Fibroblast of peridontal ligament (primary cell): ENCODE results near the gene MPRIP.
"Not testable (repeated sequence)": the region's sequence is repeated elsewhere in the genome, so short reads cannot be mapped to it uniquely, and the experiment has no call there.

Experiments
- DNase-seq: peaks from one replicate; pipeline ENCODE4 v3.0.0-alpha.2; 2010; ENCODE audit errors: extremely low read depth

MPRIP gene

DNA sequence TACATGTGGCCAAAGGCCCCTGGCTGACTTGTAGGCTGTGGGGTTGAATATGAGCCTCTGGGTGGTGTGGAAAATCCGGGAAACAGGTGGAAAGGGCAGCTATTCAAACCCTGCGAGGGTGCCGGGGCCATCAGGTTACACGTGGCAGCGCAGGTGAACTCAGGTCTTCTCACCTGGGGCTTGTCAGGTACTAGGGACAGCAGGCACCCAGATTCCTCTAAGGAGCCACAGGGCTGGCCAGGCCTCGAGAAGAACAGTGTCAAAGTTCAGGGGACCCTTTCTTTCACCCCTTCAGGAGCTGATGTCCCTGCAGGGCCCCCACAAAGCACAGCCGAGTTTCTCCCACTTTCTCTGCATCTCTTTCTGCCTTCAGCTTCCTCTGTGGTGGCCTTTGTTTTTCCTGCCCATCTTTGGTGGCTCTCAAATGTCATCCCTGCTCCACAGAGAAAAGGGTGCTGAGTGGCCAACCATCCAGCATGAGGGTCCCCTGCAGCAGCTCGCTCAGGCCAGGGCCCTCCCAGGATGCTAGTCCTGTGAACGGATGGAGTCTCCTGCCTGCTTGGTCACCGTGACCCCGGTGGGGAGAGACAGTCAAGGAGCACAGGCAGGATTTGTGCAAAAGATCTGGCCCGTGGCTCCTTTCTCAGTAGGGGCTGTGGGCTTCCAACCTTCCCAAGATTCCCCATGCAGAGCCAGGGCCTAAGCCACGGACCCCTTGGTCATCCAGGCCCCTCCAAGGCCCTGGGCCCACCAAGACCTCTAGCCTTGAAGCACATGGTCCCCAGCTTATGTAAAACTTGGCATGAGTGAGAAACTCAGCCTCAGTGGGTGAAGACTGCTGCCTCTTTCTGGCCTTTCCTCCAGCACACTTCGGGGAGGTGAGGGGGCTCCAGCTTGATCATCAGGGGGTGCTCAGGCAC, 28.2 kb upstream of the MPRIP start:
- DNase-seq = not testable (repeated sequence)

DNA sequence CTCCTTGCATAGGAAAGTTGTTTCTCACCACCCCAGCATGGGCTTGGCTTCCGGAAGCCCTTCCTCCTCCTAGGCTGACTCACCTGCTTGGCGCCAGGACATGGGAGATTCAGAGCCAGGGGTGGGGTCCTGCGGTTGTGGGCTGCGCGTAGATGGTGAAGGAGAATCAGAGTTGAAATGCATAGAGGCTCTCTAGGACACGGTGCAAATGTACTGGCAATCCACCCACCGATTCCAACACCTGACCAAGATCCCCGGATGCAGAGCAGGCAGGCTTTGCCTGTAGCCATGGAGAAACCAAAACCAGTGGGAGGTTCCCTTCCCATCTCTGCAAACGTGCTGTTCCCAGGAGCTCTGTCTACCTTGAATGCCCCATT, 27.5 kb upstream of the MPRIP start:
- DNase-seq = not testable (repeated sequence)

DNA sequence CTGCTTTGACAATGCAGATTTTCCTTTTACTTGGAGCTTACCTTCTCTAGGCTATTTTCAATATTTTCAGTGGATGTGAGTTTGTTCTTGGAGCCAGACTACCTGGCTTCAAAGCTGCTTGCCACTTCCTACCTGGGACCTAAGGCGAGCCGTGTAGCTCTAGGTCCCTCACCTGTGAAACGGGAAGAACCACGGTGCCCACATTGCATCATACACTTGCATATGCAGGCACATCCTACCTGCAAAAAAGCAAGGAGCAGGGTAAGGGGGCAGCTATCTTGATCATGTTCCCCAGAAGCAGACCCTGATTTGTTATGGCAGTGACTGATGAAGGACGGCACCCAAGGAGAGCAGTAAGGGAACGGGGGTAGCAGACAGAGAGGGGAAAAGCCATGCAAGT, 27.0 kb upstream of the MPRIP start:
- no peak for DNase-seq

DNA sequence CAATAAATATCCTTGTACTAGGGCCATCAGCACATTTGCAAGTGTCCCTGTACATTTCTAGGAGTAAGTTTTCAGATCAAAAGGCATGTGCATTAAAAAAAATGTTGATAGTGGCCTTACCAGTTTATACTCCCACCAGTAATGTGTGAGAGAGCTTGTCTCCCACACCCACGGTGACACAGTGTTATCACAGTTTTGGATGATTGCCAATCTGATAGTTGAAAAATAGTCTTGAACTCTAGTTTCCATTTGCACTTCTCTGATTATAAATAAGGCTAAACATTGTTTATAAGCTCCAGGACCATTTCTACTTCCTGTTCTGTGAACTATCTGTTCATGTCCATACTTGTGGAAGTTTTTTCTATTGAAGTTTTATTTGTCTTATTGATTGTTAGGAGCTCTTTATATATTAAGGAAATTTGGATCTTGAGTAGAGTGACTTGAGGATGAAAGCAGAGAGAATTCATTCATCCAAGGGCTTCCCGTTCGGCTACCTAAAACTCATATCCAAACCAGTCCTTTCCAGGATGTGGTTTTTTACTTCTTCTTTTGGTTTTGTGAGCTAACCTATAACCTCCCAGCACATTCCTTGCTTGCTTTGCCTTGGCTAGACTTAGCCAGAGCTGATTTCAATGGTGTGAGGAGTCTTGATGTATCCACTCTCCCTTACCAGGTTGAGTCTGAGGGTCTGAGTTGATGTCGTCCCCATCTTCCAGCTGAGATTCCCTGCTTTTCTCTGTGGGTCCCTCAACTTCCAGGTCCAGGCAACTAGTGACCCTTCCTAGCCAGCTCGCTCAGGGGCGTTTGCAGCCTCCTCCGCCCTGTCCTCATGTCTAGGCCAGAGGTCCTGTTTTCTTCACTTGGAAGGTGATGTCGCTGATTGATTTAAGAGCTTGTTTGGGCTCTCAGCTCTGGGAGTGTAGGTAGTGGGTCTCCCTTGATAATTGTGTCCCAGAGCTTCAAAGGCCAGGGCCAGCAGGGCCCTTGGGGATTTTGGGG, 25.8 kb upstream of the MPRIP start:
- not testable (repeated sequence) for DNase-seq

DNA sequence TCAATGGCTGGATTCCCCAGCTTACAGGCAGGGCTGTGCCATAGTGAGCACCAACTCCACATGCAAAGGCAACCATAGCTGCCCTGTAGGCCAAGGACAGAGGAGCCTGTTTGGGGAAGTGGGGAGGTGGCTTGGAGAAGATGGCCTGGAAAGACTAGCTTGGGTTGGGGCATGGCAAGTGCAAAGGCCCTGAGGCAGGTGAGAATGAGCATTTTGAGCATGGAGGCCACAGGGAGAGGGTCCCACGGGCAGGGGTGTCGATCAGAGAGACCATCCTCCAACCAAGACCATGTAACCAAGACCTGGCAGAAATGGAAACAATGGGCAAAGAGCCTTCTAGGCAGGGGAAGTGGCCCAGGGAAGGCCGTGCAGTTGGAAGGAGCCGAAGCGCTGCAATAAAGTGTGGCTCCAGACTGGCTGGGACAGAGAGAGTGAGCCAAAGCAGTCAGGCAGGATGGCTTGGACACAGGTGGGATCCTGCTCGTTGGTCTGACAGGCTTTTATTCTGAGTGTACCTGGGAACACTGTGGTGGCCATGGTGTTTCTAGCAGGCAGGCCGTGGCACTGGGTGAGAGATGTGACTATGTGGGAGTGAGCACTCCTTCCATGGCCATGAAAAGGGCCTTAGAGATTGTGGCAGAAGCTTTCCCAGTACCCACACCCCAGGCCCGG, 24.8 kb upstream of the MPRIP start:
- DNase-seq = no peak

DNA sequence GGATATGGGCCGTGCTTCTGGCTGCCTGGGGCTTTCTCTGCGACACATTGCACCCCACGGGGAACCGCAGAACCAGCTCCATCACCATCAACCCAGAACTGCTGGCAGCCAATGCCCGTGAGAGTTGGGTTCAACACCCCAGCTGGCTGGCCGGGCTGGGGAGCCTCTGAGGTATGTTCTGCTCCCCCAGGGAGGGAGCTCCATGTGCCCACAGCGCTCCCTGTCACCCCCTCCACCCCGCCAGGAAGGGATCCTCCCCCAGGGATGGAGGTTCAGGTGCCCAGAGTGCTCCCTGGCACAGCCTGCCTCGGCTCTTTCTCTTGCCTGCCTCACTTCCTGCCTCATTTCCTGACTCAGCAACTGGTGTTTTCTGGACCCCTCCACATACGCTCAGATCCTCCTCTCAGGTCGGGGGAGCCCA, 24.2 kb upstream of the MPRIP start:
- no peak for DNase-seq

DNA sequence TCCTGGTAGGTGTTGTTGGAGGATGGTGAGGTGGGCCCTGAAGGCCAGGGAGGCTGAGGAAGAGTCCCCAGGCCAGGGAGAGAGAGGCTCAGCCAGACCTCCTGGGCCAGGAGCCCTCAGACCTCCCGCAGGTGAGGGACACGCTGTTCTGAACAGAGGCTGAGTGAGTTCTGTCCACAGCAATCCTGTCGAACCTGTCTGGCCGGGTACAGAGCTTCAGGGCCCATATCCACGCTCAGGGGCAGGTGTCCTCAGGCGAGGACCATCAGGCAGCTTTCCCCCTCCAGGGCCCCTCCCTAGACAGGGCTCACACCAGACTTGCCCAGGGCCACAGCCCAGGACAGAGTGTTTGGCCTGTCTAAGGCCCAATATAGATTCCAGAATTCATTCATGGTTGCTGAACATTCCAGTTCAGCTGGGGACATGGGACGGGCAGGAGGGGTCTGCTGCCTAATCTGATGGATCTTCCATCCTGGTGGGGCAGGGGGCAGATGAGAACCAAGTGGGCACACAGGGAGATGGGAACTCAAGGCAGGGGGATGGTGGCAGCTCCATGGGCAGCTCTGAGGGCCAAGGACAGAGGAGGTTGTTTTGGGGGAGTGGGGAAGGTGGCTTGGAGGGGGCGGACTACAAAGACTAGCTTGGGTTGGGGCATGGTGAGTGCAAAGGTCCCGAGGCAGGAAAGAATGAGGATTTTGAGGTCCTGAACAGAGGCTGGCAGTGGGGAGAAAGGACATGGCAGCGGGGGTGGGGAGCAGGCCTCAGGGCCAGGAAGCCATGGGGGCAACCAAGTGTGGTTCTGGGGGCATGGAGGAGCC, 23.4 kb upstream of the MPRIP start:
- no peak for DNase-seq

DNA sequence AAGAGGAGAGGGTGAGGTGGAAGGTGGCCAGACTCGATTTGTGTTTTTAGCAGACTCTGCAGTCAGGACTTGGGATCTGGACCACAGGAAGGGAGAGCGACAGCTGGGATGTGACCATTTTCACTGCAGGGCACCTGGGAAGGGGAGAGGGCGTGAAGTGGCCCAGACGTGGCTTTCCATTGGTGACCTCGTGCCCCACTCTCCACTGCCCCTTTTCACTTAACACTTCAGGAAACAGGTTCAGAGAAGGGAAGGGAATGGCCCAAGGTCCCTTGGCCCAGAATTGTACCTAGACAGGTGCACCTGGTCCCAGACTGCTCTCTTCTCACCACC, 22.9 kb upstream of the MPRIP start:
- DNase-seq = no peak

DNA sequence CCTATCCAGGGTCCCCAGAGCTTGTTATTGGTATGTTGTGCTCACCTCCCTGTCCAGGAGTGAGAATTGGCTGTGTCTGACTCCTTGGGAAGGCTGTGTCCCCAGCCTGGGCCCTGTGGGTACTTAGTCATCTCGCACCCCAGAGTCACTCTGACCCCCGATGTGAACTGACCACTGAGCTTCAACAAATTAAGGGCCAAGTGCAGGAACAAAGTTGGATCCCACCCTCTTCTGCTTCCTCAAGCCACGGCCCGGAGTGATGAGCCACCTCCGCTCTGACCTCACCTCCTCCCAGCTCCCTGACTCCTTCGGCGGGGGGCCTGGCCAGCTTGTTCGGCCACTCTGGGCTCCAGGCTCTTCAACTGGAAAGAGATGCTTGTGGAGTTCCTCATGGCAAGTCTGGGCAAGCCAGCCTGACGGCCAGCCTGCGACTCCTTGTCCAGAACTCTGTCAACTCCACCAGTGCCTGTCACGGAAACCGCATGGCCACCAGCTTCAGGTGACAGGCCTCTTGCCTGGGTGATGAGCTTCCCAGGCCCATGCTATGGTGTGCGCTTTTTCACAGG, 22.3 kb upstream of the MPRIP start:
- DNase-seq = no peak

DNA sequence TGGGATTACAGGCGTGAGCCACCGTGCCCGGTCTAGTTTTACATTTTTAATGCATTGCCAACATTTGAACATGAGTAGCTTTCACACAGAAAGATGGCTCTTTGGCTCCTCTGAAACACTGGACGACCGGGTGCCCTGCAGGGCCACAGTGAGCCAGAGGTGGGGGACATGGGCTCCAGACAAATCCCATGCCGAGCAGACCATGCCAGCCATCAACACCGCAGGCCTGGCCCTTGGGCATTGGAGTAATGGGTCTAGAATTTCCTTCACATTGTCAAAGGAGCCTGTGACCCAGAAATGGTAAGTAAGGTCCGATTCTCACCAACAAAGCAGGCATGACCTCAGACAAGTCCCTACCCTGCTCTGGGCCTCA, 21.4 kb upstream of the MPRIP start:
- DNase-seq = no peak

DNA sequence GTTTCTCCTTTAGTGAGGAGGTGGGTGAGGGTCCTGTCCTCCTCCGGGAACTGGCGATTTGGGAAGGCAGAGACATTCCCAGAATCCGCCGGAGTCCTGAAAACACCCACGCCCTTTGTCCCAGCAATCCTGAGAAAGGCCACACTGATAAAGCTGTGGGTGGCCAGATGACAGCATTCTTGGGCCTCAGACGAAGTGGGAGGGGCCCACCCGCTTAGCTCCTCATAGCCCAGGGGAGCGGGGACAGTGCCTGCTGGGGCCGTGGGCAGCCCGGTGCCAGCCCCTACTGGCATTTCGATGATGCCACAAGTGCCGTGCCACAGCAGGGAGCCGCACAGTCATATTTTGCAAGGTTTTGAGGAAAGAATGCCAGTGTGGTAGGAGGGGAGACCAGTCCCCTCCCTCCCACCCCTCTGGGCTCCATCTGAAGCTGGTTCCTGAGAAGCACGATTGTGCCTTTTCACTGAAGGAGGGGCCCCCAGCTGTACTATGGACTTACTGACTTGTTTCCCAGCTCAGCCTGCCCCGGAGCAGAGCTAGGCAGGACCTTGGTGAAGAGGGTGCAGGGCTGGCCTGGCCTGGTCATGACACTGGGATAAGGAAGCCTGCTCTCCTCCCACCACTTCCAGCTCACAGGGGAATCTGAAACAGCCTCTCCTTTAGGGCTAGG, 20.9 kb upstream of the MPRIP start:
- peak; percentile 8 for DNase-seq

DNA sequence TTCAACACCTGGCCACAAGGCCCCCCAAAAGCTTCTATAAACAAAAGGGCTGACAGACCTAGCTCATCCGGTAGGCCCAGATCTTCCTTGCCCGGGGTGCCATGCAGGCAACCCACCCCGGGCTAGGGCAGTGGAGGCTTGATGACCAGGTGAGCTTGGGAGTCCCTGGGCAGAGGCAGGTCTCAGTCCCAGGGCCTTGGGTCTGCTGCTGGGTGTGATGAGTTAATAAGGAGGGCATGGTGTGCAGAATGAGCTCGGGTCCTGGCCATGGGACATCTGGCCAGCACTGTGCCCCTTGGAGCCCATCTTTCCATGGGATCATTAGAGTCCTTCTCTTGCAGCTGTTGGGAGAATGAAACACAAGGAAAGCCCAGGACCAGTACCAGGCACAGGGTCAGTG, 20.2 kb upstream of the MPRIP start:
- DNase-seq = no peak

DNA sequence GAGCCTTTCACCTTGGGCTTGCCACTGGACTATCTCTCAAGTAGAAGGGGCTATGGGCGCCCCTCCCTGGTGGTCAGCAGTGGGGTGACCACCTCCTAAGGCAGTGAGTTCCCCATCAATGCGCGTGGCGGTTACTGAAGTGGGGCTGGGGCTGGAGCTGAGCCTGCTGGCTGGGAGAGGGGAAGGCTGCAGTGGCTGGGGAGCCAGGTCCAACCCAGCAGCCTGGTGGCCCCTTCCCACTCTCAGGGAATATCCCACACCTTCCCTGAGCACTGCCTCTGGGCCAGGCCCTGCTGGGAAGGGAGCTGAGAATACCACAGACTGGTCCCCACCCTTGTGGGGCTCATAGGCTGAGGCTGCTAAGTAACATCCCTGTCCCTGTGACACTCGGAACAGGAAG, 19.8 kb upstream of the MPRIP start:
- DNase-seq = no peak

DNA sequence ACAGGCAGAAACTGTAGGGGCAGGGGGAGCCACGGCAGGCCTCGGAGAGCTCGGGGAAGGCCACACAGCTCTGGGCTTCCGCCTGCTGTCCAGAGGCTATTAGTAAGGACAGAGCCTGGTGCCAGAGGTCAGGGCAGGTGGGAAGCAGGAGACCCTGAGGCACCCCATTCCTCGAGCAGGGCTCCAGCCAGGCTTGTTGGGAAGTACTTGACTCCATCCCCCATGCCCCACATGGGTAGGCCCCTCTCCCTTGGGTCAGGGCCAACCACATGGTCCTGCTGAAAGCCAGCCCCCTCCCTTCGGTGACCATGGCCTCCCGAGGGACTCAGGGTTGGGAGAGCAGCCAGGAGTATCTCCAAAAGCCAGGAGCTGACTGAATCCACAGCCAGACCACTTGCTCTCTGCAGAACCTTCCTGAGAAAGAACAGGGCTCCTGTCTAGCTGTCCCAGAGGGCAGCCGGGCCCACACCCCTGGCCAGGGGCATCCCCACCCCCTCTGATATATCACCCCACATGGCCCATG, 17.4 kb upstream of the MPRIP start:
- DNase-seq = peak; percentile 14

DNA sequence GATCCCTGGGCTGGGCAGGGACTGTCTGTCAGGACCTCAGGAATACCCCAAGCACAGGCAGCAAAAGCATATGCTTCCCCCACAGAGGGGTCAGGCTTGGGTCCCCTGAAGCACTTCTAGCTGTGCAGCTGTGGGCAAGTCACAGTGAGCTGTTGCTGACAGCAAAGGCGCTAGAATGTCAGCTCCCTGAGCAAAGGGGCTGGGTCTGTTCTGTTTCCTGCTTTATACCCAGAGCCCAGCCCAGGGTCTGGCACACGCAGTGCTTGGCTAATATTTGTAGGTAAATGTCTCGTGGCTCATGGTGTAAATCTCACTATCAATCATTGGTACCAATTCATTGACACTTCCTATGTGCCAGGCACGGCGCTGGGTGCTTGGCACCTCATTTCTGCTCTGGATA, 16.6 kb upstream of the MPRIP start:
- no peak for DNase-seq

DNA sequence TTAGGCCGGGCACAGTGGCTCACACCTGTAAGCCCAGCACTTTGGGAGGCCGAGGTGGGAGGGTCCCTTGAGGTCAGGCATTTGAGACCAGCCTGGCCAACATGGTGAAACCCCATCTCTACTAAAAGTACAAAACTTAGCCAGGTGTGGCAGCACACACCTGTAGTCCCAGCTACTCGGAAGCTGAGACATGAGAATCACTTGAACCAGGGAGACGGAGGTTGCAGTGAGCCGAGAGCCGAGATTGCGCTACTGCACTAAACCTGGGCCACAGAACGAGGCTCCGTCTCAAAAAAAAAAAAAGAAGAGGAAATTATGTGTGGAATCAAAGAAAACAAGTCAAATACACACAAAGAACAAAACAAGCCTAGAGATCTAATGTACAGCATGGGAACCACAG, 16.1 kb upstream of the MPRIP start:
- no peak for DNase-seq

DNA sequence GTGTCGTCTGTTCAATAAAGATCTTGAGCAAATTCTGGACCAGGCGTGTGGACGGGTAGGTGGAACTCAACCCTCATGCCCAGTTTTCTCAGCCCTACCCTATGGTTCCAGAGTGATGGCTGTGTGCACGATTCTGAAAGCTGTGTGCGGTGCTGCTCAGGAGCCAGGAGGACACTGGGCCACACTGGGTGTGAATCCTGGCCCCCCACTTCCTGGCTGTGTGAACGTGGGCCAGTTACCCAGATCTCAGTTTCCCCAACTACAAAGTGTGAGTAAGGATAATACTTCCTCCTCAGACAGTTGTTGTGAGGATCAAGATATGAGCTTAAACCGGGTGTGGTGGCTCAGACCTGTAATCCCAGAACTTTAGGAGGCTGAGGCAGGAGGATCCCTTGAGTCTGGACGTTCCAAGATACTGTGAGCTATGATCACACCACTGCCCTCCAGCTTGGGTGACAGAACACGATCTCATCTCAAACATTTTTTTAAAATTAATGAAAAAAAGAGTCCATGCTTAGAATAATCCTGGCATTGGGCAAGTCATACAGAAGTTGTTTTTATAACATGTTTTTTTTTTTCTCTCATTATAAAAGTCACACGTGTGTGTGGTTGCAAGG, 14.7 kb upstream of the MPRIP start:
- no peak for DNase-seq

DNA sequence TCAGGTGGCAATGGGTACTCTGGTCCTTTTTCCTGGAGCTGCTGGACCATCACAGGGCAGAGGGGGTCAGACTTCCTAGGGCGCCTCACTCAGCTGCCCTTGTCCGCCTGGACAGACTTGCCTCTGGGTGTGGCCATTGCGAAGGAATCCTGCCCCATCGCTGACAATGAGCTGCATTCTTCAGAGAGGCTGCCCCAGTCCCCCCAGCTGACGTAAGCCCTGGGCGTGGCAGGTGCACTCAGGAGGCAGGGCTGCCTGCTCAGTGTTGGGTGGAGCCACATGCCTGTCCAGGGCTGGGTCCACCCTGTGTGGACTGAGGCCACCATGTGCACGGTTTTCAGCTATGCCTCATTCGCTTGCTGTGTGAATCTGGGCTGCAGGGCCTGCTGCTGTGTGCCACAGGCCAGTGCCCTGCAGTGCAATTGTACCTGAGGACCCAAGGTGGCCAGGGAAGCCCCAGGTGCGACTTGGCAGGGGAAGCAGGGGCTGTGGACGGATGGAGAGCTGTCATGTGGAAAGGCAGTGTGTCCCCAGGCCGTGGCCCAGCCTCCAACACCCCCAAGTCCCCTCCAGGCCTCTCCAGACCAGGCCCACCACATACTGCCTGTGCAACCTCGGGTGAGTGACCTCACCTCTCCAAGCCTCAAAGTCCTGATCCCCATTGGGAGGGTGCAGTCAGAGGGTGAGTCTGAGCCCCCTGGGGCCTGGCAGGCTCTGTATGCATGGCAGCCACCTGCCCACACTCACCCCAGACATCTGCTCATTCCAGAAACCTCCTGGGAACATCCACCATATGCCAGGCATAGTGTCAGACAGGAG, 14.0 kb upstream of the MPRIP start:
- peak; percentile 30 for DNase-seq
